HG03571 (cell line): ENCODE data around the gene OR56A4.
"Not testable (repeated sequence)": the region's sequence is repeated elsewhere in the genome, so short reads cannot be mapped to it uniquely, and the experiment has no call there.

Experiments
- ATAC-seq: cut with Tn5 transposase; IDR thresholded peaks from one replicate; pipeline ENCODE4 v1.9.1; 2021; ENCODE audit not compliant: unreplicated experiment

Gene OR56A4

DNA sequence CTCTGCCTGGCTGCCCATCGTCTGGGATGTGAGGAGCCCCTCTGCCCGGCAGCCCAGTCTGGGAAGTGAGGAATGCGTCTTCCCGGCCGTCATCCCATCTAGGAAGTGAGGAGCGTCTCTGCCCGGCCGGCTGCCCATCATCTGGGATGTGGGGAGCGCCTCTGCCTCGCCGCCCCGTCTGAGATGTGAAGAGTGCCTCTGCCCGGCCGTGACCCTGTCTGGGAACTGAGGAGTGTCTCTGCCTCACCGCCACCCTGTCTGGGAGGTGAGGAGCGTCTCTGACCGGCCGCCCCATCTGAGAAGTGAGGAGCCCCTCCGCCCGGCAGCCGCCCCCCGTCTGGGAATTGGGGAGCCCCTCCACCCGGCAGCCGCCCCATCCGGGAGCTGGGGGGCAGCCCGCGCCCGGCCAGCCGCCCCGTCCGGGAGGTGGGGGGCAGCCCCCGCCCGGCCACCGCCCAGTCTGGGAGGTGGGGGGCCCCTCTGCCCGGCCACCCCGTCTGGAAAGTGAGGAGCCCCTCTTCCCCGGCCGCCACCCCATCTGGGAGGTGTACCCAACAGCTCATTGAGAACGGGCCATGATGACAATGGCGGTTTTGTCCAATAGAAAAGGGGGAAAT, 45.9 kb downstream of the OR56A4 start:
- ATAC-seq = not testable (repeated sequence)

DNA sequence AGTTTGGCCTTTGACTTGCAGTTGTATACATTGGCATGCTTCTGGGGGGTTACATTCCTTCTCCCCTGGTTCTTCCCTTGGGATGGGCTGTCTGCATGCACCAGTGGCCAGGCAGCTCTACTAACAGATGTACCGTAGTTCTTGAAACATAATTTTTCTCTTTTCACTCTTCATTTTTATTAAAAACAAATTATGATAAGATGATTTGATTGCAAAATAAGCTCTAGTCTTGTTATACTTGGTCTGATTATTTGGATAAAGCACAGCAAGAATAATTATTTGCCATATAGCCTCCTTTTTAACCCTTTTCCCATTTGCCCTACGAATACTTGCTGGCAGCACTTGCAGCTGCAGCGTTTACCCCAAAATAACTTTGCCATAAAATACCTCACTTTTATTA, 51.2 kb downstream of the OR56A4 start:
- no peak for ATAC-seq
